ENCODE data around the gene FXYD3. TPM values are rescaled to one million over a fixed set of nuclear protein-coding genes. Genes with fewer than 3 reads are reported as not detected.

The FXYD3 gene
- total RNA-seq, 2 experiments from 2014 or later = not detected

DNA sequence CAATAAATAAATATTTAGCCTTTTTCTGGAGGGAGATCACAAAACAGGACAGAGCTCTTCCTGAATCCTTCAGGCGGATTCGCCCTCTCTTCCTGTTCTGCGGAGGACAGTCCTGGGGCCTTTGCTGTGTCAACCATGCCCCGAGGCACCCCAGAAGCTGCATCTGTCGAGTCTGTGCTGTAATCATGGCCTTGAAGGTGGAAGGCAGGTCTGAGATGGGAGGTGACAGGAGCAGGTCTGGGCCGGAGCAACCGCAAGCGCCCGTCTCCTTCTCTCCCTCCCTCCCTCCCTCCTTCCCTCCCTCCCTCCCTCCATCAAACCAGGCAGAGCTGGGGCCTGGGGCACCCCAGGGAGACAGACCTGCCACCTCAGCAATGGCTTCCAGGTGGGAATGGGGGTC lies 4.6 kb upstream of the FXYD3 start:
- peaks cover 13% of the 10 kb centered on the region for H3K4me1 Mint-ChIP-seq (ENCODE audit: low read depth)
- intact Hi-C loops (cut with micrococcal nuclease) = no loop called here
- no peak overlapping the region for H3K4me3 Mint-ChIP-seq
- ChIA-PET CTCF (interaction anchor here (1.1 to 3.0 kb wide), 3 partner anchors 25 to 67 kb away, joined by 3 to 15 read pairs (median 6); partner anchors contain the start of gene LGI4), POLR2A (no interaction called here)
- no peaks in the 10 kb centered on the region for H3K9me3 Mint-ChIP-seq
- no peak overlapping the region for H3K27ac Mint-ChIP-seq
- H3K27me3 Mint-ChIP-seq = no peaks in the 10 kb centered on the region
- no peak for DNase-seq
- no peaks in the 10 kb centered on the region for H3K36me3 Mint-ChIP-seq

DNA sequence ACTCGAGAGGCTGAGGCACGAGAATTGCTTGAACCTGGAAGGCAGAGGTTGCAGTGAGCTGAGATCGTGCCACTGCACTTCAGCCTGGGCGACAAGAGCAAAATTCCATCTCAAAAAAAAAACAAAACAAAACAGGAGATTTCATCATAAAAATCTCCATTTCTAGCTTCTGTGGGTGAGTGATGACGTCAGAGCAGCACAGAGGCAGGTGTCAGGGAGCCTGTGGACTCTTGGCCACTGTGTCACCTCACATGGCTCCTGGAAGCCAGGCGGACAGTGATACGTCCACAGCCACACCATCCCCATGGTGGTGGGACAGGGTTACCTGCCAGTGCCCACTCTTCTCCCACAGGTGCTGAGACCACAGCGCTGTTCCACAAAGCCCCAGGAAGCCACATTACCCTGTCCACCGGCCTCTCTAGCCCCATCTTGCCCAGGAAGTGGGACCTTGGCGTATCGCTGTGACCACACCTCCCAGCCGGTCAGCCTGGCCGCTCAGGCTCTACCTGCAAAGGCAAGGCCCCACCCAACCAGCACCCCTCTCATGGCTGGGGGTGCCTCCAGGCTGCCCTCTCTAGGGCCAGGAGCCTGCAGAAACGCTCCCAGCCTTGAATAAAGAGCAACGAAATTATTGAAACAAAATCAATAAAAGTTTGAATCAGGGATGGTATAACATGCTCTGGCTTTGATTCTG lies 2.5 kb upstream of the FXYD3 start:
- H3K4me1 Mint-ChIP-seq (ENCODE audit: low read depth) = peaks cover 3% of the 10 kb centered on the region
- CTCF ChIA-PET = interaction anchor here (3.0 kb wide), 1 partner anchor 23 kb away, joined by 15 read pairs; the partner anchor contains the start of gene LGI4
- no peaks in the 10 kb centered on the region for H3K9me3 Mint-ChIP-seq
- no peak overlapping the region for H3K27ac Mint-ChIP-seq
- POLR2A ChIA-PET = no interaction called here
- H3K36me3 Mint-ChIP-seq = no peaks in the 10 kb centered on the region
- H3K4me3 Mint-ChIP-seq = no peak overlapping the region
- no peak for DNase-seq
- H3K27me3 Mint-ChIP-seq = no peaks in the 10 kb centered on the region
- intact Hi-C loops (cut with micrococcal nuclease) = no loop called here

DNA sequence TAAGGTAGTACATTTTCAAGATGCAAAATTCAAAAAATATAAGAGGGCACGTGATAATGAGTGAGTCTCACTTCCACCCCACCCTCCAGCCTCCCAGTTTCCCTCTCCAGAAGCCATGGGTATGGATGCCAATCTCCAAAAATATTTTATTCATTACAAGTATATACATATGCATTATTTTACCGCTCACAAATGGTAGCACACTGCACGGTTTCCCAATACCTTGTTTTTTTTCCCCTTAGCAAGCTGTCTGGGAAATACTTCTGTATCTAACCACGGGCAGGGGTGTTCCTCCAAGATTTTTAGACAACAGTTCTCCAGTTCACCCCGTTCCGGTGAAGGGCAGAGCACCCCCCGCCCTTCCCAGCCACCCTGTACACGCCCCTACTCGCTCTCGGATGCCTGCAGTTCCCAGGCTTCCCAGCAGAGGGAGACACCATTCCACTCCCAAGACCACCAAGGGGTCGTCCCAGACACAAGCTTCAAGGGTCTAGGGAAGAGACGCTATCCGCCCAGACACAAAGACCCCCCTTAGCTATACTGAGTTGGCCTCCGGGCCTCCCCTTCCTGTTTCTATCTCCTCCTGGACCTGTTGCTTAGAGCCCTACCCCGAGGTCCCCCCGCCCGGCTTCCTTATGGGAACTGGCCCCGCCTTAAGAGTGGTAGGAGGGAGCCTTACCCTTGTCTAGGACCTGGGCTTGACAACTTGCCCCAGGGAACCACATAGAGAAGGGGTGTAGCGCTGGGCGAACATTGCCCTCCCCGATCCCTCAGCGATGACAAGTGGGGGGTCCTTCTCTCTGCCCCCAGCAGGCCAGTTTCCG lies 1.1 kb upstream of the FXYD3 start:
- POLR2A ChIA-PET = no interaction called here
- Mint-ChIP-seq H3K27me3 (no peaks in the 10 kb centered on the region), H3K4me1 (ENCODE audit: low read depth) (peaks cover 3% of the 10 kb centered on the region), H3K36me3 (no peaks in the 10 kb centered on the region), H3K4me3 (no peak overlapping the region), H3K27ac (no peak overlapping the region), H3K9me3 (no peaks in the 10 kb centered on the region)
- CTCF ChIA-PET = interaction anchor here (0.6 to 3.1 kb wide), 14 partner anchors 10 to 493 kb away, joined by 3 to 12 read pairs (median 3); no protein-coding TSS in a partner anchor
- intact Hi-C loops (cut with micrococcal nuclease) = loop anchor here (1.0 kb wide), 1 partner anchor 21 kb away; the partner anchor contains the start of gene LGI4
- DNase-seq = peak; percentile 78

DNA sequence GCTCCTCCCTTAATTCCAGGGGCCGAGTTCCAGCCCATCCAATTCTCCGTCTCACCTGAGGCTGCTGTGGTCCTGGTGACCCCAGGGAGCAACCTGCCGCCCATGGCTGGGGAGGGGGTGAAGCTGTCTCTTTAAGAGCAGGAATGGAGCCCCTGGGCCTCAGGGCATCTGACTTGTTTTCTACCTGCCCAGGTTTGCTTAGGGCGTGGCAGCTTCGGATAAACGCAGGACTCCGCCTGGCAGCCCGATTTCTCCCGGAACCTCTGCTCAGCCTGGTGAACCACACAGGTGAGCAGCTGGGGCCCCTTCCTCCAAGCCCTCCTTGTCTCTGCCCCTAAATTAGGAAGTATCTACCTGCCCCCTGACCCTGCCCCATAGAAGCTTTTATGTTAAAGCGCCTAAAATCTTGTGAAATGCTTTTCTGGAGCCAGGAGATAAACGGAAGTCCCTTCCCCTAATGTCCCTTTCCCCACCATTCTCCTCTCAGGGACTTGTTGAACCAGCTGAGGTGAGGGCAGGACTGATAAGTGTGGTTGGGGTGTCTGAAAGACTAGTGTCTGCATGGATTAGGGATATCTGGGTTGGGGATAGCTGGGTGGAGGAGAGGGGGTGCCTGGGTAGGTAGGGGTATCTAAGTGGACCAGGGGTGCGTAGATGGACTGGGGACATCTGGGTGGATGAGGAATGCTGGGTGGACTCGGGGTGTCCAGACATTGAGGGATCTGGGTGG lies 614 bp downstream of the FXYD3 start:
- intact Hi-C loops (cut with micrococcal nuclease) = no loop called here
- no peaks in the 10 kb centered on the region for H3K36me3 Mint-ChIP-seq
- ChIA-PET POLR2A (no interaction called here), CTCF (interaction anchor here (1.1 to 3.1 kb wide), 4 partner anchors 11 to 50 kb away, joined by 4 to 16 read pairs (median 8); partner anchors contain the start of gene LGI4)
- no peak overlapping the region for H3K4me3 Mint-ChIP-seq
- no peaks in the 10 kb centered on the region for H3K27me3 Mint-ChIP-seq
- no peak for DNase-seq
- no peak overlapping the region for H3K27ac Mint-ChIP-seq
- H3K4me1 Mint-ChIP-seq (ENCODE audit: low read depth) = peaks cover 3% of the 10 kb centered on the region
- no peaks in the 10 kb centered on the region for H3K9me3 Mint-ChIP-seq

- ChIA-PET CTCF (interaction anchor here (1.4 to 3.1 kb wide), 3 partner anchors 10 to 24 kb away, joined by 4 to 16 read pairs (median 12); partner anchors contain the start of gene LGI4), POLR2A (no interaction called here)
- H3K4me3 Mint-ChIP-seq = no peak overlapping the region
- DNase-seq = no peak
- H3K36me3 Mint-ChIP-seq = no peaks in the 10 kb centered on the region
- intact Hi-C loops (cut with micrococcal nuclease) = no loop called here
- peaks cover 3% of the 10 kb centered on the region for H3K4me1 Mint-ChIP-seq (ENCODE audit: low read depth)
- H3K27me3 Mint-ChIP-seq = no peaks in the 10 kb centered on the region
- no peaks in the 10 kb centered on the region for H3K9me3 Mint-ChIP-seq
- H3K27ac Mint-ChIP-seq = no peak overlapping the region
Observed at GRCh38 chr19:35117116-35117515, 1.5 kb downstream of the FXYD3 start.

DNA sequence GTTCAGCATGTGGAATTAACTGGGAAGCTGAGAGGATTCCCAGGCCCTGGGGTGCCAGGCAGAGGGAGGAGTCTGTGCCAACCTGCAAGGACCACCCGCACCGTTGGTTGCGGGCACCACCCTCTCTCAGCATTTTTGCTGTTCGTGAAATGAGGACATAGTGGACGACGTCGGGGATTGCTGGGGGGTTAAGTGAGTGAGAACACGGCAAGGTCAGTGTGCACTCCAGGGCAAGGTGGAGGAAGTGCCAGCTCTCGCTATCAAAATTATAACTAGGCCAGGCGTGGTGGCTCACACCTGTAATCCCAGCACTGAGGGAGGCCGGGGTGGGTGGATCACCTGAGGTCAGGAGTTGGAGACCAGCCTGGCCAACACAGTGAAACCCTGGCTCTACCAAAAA lies 2.2 kb downstream of the FXYD3 start:
- H3K27me3 Mint-ChIP-seq = no peaks in the 10 kb centered on the region
- ChIA-PET POLR2A (no interaction called here), CTCF (interaction anchor here (2.1 kb wide), 1 partner anchor 17 kb away, joined by 16 read pairs; the partner anchor contains the start of gene LGI4)
- H3K36me3 Mint-ChIP-seq = no peaks in the 10 kb centered on the region
- H3K27ac Mint-ChIP-seq = no peak overlapping the region
- intact Hi-C loops (cut with micrococcal nuclease) = no loop called here
- H3K4me3 Mint-ChIP-seq = no peak overlapping the region
- H3K4me1 Mint-ChIP-seq (ENCODE audit: low read depth) = peaks cover 3% of the 10 kb centered on the region
- H3K9me3 Mint-ChIP-seq = no peaks in the 10 kb centered on the region
- no peak for DNase-seq

- no peaks in the 10 kb centered on the region for H3K27me3 Mint-ChIP-seq
- H3K4me3 Mint-ChIP-seq = no peak overlapping the region
- CTCF ChIA-PET = no interaction called here
- intact Hi-C loops (cut with micrococcal nuclease) = no loop called here
- H3K9me3 Mint-ChIP-seq = no peaks in the 10 kb centered on the region
- no peak overlapping the region for H3K27ac Mint-ChIP-seq
- DNase-seq = no peak
- peaks cover 3% of the 10 kb centered on the region for H3K4me1 Mint-ChIP-seq (ENCODE audit: low read depth)
- POLR2A ChIA-PET = no interaction called here
- no peaks in the 10 kb centered on the region for H3K36me3 Mint-ChIP-seq
Observed at GRCh38 chr19:35118268-35119020, 2.8 kb downstream of the FXYD3 start.

DNA sequence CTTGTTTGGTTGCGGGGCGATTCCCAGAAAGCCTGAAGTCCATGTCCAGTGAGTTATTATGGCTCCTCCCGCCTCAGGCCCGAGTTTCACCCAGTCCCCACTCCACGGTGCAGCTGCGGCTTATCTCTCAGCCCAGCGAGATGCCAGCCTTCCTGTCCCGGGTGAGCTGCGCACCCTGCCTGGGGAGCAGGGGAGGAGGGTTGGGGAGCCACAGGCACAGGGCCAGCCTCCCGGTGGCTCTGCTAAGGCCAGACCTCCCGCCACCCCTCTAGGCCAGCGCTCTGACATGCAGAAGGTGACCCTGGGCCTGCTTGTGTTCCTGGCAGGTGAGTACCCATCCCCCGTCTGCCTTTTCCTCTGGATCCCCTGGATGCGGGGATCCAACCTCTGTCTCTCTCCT lies 3.5 kb downstream of the FXYD3 start:
- H3K9me3 Mint-ChIP-seq = no peaks in the 10 kb centered on the region
- H3K27me3 Mint-ChIP-seq = no peaks in the 10 kb centered on the region
- no peak for DNase-seq
- intact Hi-C loops (cut with micrococcal nuclease) = no loop called here
- ChIA-PET CTCF (no interaction called here), POLR2A (no interaction called here)
- H3K4me3 Mint-ChIP-seq = no peak overlapping the region
- H3K4me1 Mint-ChIP-seq (ENCODE audit: low read depth) = peaks cover 9% of the 10 kb centered on the region
- no peak overlapping the region for H3K27ac Mint-ChIP-seq
- no peaks in the 10 kb centered on the region for H3K36me3 Mint-ChIP-seq

DNA sequence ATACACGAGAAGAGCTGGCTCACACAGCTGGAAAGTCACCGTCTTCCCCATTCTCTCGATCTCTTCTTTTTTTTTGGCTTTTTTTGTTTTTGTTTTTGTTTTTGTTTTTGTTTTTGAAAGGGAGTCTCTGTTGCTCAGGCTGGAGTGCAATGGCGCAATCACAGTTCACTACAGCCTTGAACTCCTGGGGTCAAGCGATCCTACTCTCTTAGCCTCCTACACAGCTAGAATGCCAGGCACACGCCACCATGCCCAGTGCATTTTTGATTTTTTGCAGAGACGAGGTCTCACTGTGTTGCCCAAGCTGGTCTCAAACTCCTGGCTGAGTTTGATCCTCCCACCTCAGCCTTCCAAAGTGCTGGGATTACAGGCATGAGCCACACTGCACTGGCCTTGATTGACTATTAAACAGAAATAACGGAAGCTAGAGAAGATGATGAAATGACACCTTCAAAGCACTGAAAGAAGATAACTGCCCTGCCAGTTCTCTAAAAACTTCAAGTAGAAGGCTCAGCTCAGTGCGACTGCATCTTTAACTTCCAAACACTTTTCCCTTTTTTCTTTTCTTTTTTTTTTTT lies 4.0 kb downstream of the FXYD3 start:
- ChIA-PET CTCF (no interaction called here), POLR2A (no interaction called here)
- Mint-ChIP-seq H3K27ac (no peak overlapping the region), H3K36me3 (no peaks in the 10 kb centered on the region), H3K4me3 (no peak overlapping the region), H3K27me3 (no peaks in the 10 kb centered on the region), H3K4me1 (ENCODE audit: low read depth) (peaks cover 12% of the 10 kb centered on the region), H3K9me3 (no peaks in the 10 kb centered on the region)
- intact Hi-C loops (cut with micrococcal nuclease) = no loop called here
- DNase-seq = no peak

- H3K27ac Mint-ChIP-seq = no peak overlapping the region
- ChIA-PET CTCF (no interaction called here), POLR2A (no interaction called here)
- peaks cover 15% of the 10 kb centered on the region for H3K4me1 Mint-ChIP-seq (ENCODE audit: low read depth)
- H3K36me3 Mint-ChIP-seq = no peaks in the 10 kb centered on the region
- DNase-seq = no peak
- H3K27me3 Mint-ChIP-seq = no peaks in the 10 kb centered on the region
- no peak overlapping the region for H3K4me3 Mint-ChIP-seq
- H3K9me3 Mint-ChIP-seq = no peaks in the 10 kb centered on the region
- intact Hi-C loops (cut with micrococcal nuclease) = no loop called here
Observed at GRCh38 chr19:35120492-35120891, 4.9 kb downstream of the FXYD3 start.

GRCh38 chr19:35120898-35121297 lies 5.3 kb downstream of the FXYD3 start:
- intact Hi-C loops (cut with micrococcal nuclease) = no loop called here
- CTCF ChIA-PET = no interaction called here
- POLR2A ChIA-PET = no interaction called here
- Mint-ChIP-seq H3K4me1 (ENCODE audit: low read depth) (peaks cover 15% of the 10 kb centered on the region), H3K9me3 (no peaks in the 10 kb centered on the region), H3K36me3 (no peaks in the 10 kb centered on the region), H3K4me3 (no peak overlapping the region), H3K27ac (no peak overlapping the region), H3K27me3 (no peaks in the 10 kb centered on the region)
- no peak for DNase-seq

Measured in activated CD4-positive, alpha-beta memory T cell treated with anti-CD3 and anti-CD28 coated beads for 36 hours (primary cell).